Measurements from ENCODE around the gene TM2D3.
"Not testable (repeated sequence)": the region's sequence is repeated elsewhere in the genome, so short reads cannot be mapped to it uniquely, and the experiment has no call there.

TM2D3 gene

DNA sequence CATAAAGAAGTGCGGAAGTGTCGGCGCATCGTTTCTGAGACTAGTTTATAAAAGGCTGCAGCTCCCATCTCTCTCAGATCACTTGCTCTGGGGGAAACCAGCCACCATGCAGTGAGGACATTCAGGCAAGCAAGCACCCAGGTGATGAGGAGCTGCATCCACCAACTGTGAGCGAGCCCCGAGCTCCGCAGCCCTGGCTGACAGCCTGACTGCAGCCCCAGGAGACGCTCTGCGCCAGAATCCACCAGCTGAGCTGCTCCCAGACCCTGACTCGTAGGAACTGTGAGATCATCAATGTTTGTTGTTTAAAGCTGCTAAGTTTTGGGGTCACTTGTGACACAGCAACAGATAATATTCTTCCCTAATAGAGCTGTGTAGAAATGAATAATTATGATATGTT is 5.0 kb upstream of the TM2D3 start:
- DNase-seq (ENCODE audit: low read depth): no peak

DNA sequence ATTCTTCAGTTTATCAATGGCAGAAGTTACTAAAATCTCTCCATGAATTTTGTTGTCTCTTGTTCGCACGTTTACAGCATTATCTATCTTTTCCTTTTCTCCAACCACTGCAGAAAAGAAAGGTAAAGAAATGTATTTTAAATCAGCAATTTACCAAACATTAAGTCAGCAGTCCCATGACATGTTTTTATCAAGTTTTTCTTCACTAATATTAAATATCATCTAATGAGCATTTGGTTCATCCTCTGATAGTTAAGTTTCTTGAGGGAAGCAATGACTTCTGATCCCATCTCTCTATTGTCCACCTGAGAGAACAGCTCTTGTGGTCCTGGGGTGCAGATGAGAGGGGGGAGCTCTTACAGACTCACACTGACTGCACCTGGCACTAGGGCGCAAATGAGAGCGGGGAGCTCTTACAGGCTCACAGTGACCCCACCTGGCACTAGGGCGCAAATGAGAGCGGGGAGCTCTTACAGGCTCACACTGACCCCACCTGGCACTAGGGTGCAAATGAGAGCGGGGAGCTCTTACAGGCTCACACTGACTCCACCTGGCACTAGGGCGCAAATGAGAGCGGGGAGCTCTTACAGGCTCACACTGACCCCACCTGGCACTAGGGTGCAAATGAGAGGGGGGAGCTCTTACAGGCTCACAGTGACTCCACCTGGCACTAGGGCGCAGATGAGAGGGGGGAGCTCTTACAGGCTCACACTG is 2.6 kb upstream of the TM2D3 start:
- DNase-seq (ENCODE audit: low read depth): not testable (repeated sequence)

DNA sequence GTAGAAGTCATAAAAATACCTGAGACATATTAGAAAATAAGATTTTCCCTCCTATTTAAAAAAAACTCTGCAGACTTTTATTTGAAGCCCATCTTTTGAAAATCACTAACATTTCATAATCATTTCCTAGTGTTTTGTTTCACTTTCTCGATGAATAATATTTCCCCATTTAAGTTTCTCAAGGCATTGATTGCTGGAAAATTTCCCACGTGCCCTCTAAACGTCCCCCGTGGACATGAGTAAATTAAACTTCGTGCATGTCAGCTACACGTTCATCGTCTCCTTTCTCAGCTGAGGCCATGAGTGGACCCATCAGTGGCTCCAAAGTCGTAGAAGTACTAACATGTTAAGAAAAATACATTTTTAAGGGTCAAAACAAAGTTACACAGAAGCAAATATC is 2.0 kb upstream of the TM2D3 start:
- no peak for DNase-seq (ENCODE audit: low read depth)

DNA sequence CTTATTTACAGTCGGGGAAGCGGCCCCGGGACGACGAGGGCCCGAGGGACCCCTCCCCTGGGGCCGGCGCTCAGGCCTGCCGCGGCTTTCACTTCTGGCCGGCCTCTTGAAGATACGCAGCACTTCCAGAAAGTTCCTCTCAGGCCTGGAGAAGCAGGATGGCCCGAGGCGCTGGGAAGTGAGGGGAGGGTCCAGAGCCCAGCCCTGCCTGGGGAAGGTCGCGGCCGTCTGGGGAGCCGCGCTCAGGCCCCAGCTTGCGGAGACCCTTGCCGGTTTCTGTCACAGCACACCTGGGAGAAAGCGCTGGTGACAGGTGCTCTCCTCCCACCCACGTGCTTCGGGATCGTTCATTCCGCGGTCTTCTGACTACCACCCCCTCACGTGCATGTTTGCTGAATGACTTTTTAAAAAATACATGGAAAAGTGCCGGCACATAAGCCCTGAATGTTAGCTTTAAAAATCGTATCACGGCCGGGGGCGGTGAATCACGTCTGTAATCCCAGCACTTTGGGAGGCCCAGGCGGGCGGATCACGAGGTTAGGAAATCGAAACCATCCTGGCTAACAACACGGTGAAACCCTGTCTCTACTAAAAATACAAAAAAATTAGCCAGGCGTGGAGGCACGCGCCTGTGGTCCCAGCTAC is 727 bp upstream of the TM2D3 start:
- DNase-seq (ENCODE audit: low read depth): no peak

DNA sequence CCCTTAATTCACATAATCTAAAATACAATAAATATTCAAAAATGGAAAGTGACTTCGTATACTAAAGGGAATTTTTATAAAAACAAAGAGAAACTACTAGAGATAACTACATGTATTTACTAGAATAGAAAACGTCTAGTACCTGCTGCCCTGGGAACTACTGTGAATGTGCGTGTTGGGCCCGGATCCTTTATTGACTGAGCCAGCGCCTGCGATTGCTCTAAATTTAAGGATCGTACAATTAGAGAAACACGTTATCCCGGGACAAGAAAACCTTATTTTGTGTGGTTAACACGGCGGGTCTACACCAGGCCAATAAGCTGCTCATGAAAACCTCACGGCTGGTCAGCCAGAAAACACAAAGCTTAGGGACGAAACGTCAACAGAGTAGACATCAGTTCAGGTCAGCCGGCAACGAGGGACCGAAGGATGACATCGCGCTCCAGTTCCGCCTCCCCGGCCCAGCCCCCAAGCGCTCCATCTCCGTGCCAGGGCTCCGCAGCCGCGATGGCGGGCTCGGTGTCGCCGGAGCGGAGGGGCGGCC is 555 bp downstream of the TM2D3 start:
- DNase-seq (ENCODE audit: low read depth): no peak

DNA sequence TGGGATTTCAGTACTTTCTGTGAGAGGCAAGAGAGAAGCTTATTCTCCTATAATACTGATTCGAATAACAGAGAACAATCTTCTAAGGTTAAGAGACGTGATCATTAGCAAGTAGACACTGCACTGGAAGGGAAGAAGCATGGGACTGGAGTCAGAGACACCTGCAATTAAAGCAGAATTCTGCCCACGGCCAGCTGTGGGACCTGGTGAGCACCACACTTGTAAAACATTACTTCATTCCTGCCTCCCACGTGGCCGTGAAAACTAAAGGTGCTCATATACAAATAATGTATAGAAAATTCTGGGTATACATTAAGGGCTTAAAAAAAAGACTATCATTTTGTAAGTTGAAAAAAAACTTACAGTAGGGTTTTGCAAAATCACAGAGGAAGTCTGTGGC is 2.0 kb downstream of the TM2D3 start:
- DNase-seq (ENCODE audit: low read depth): no peak

DNA sequence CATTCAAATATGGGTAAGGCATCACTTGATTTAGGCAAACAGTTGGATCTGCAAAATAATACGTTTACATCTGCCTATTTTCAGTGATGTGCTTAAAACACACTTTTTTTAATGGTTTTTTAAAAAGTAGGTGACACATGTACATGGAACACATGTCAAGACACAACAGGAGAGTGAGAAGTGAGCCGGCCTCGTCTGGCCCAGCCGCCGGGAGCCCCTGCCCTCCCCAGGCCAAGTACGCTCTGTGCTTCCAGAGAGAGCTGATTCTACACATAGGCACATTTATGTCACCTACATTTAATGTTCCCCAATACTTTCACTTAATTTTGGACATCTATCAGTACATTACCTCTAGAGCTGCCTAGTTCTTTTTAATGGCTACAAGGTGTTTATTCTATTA is 3.8 kb downstream of the TM2D3 start:
- no peak for DNase-seq (ENCODE audit: low read depth)

DNA sequence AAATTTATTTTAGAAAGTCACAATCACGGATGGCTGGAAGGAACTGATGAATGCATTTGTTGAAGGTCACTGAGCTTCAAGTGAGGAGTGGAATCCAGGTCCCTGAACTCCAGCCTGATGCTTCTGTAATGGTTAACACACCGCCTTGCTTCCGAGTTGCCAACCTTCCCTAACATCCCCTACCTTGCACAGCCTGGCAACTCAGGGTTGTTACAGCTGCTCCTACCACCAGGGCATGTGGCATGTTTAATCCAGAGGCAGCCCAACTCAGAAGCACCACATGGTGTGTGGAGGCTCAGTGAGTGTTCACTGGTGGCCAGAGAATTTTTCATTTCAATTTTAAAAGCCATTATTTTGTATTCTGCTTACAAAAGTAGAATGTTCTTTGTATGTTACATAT is 4.9 kb downstream of the TM2D3 start:
- no peak for DNase-seq (ENCODE audit: low read depth)

DNA sequence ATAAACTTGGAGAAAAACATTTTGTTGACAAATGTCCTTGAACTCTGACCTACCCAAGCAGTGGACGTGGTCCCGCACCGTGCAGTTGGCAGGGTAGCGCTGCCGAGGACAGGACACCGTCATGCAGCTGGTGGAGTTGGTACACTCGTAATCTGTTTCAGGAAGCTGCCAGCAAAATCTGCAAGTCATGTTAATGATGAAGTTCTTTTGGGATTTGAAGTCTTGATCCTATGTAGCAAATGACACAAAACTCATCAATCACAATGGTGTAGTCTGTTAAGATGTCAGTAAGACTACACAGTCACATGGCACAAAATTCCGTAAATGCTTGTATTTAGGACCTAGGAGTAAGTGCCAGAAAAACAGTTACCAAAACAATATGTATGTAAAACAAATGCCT is 5.5 kb downstream of the TM2D3 start:
- DNase-seq (ENCODE audit: low read depth): no peak

DNA sequence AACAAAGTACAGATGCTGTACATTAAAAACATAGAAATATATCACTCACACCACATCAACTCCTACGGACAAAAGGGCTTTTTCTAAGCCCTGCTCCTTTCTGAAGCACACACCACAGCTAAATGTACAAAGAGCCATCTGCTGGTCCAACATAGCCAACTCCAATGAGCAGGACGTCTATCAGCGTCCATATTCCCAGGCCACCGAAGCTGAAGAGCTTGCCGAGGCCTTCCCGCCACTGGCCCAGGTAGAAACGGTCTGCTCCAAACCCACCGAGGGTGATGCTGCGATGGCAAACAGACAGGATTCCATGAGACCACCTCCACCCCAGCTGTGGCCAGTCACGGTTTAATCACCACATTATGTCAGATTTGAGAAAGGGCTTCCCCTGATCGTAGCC is 9.8 kb downstream of the TM2D3 start:
- DNase-seq (ENCODE audit: low read depth): no peak

DNA sequence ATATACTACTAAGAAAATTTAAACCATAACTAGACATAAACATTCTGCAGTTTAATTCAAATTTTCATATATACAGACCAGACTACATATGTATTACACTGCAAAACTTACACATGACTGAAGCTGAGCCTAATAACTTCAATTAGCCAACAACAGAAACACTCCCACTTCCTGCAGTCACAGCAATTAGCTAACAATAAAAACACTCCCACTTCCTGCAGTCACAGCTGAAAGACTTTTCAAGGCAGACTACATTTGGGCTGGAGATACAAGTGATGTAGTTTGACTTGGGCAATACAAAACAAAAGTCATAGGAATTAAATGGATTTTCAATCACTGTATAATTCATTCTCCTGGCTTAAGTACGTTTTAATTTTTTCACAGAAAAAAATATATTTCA is 10.3 kb downstream of the TM2D3 start:
- DNase-seq (ENCODE audit: low read depth): no peak

DNA sequence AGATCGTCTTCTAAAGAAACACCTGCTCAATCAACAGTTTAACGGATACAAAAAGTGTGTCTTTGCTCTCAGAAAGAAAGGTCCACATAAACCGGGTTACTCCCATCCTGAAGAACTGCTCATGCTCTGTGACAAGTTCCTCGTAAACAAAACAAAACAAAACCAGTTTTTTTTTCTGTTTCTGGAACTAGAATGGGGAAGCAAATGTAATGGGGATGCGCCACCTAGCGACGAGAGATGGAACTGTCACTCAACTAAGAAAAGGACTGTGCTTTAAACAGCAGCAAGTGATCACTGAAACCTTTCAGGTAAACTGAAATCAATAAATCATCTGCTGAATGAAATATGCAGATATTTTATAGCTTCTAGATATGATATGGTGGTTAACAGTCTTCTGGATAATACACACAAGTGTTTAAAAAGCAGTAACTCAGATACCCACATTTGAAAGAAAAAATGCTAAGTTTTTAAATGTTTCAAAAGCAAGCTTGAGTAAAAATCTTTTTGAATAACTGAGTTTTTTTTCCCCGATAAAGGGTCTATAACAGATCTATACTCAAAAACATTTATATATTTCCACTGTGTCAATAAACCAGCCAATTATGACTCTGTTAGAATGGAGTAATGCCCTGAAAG is 10.9 kb downstream of the TM2D3 start:
- peak; percentile 39 for DNase-seq (ENCODE audit: low read depth)

DNA sequence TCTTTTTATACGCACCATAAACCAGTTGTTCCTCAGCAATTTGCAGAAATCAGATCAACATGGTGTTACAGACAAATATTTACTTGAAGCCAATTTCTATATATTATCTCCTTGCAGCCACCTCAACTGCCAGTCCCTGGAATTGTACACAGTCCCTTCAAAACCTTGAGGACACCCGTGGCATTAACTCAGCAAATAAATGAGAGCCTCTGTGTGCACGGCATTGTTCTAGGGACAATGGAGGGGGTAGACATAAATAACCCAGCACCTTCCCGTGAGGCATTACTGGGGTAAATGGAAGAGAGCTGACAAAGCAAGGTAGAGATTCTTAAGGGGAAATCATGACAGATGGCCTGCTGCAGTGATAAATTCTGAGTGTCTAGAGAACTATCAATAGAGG is 12.5 kb downstream of the TM2D3 start:
- DNase-seq (ENCODE audit: low read depth): no peak

DNA sequence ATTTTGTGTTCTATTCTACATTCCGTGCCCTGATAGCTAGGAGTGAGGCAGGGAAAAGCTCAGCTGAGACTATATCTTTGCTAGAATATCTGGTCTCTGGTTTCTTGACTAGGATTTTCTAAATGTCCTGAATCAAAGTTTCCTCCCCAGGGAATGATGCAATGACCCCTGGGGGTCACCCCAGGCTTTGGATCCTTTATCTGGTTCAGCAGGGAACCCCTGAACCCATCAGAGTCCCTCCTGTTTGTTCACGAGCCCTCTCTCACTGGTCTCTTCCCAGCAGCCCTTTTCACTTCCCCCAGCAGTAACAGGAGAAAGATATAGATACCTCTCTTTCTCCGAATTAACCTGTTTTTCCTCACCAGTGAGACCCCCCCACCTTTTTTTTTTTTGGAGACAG is 14.3 kb downstream of the TM2D3 start:
- DNase-seq (ENCODE audit: low read depth): no peak

DNA sequence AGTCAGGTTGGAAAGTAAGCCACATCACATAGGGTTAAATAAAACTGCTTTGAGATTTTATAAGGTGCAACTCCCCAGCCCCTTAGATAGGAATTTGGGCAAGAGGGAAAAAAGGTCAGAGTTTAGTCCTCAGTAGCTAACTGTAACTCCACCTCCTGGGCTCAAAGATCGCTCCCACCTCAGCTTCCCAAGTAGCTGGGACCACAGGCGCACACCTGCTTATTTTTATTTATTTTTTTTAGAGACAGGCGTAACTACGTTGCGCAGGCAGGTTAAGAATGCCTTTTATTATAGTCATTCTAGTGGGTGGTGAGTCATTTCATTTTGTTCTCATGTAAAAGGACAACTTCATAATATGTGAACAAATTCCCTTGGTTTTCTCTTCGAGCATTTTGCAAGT is 14.7 kb downstream of the TM2D3 start:
- DNase-seq (ENCODE audit: low read depth): no peak

DNA sequence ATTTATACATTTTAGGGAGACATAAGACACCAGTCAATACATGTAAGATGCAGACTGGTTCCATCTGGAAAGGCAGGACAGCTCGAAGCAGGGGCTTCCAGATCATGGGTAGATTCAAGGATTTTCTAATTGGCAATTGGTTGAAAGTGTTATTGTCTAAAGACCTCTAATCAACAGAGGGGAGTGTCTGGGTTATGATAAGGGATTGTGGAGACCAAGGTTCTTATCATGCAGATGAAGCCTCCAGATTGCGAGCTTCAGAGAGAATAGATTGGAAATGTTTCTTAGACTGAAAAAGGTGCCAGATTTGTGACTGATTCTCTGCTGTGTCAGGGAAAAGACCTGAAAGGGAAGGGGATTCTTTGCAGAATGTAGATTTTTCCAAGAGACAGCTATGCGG is 15.1 kb downstream of the TM2D3 start:
- no peak for DNase-seq (ENCODE audit: low read depth)

DNA sequence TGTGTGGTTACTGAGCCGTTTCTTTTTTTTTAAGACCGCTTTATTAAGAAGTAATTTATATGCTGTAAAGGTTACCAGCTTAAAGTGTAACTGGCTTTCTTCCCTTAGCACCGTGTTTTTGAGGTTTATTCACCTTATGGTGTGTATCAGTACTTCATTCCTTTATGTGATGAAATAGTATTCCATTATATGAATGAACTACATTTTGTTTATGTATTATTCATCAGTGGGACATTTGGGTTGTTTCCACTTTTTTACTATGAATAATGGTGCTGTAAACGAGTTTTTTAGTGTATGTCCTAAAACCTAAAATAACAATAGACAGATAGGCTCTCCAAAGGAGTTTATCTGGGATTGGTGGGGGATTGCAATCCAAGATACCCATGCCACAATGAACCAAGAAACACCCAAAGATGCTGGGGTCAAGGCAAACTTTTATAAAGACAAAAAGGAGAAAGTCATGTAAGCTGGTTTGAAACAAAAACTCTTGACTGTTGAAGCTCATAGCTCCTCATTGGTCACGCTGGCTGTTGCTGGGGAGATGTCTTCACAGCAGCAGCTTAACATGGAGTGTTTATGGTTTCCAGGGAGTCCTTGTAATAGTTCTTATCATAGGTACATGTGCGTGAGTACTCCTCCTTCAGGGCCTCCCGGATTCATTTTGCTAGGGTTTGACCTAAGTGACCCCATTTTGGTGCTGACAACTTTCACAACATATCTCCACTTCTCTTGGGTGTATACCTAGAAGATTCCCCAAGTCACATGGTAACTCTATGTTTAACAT is 16.0 kb downstream of the TM2D3 start:
- no peak for DNase-seq (ENCODE audit: low read depth)

DNA sequence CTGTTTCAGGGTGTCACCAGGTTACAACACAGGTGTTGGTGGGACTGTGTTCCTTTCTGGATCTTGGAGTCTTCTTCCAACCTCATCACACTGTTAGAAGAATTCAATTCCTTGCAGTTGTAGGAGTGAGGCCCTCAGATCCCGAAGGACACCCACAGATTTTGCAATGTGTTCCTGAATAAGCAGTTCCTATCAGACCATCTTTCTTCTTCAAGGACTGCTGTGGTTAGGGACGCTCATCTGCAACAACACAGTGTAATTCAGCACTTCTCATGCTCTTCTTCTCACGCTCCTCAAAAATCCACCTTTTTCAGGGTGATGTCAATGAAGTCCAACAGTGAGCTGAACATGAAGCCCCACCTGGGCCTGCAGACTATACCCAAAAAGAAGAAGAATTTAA is 18.8 kb downstream of the TM2D3 start:
- no peak for DNase-seq (ENCODE audit: low read depth)

DNA sequence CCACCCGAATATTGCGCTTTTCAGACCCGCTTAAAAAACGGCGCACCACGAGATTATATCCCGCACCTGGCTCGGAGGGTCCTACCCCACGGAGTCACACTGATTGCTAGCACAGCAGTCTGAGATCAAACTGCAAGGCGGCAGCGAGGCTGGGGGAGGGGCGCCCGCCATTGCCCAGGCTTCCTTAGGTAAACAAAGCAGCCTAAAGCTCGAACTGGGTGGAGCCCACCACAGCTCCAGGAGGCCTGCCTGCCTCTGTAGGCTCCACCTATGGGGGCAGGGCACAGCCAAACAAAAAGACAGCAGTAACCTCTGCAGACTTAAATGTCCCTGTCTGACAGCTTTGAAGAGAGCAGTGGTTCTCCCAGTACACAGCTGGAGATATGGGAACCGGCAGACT is 25.5 kb downstream of the TM2D3 start:
- not testable (repeated sequence) for DNase-seq (ENCODE audit: low read depth)

DNA sequence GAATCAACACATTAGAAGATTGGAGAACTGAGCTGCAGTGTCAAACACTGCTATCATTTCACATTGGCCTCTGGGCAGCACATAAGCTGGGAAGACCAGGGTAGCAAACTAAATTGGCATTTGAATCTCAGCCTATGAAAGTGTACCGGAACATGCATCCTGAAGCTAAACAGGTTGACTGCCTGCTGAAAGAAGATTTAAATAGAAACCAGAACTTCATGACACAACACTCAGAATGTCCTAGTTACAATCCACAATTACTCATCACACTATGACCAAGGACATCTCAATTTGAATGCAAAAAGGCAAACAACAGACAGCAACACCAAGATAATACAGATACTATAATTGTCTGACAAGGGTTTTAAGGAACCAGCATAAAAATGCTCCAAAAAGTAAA is 26.2 kb downstream of the TM2D3 start:
- DNase-seq (ENCODE audit: low read depth): no peak

DNA sequence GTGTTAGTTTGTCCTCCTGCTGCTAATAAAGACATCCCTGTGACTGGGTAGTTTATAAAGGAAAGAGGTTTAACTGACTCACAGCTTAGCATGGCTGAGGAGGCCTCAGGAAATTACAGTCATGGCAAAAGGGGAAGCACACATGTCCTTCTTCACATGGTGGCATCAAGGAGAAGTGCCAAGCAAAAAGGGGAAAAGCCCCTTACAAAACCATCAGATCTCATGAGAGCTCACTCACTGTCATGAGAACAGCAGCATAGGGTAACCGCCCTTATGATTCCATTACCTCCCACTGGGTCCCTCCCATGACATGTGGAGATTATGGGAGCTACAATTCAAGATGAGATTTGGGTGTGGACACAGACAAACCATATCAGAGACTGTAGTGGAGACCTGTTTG is 27.0 kb downstream of the TM2D3 start:
- no peak for DNase-seq (ENCODE audit: low read depth)
